GM19351 (cell line): Measurements from ENCODE around the gene LAMP1.
"Not testable (repeated sequence)": the region's sequence is repeated elsewhere in the genome, so short reads cannot be mapped to it uniquely, and the experiment has no call there.

Source experiments
- ATAC-seq: cut with Tn5 transposase; IDR thresholded peaks from one replicate; pipeline ENCODE4 v1.9.1; 2021; ENCODE audit warnings: mild to moderate bottlenecking, moderate library complexity; ENCODE audit not compliant: unreplicated experiment

The LAMP1 gene

GRCh38 chr13:113296823-113297369 is at the start of gene LAMP1:
Gene LAMP1, plus strand, starts transcription at chr13:113297239. Its CDS starts 196 bp downstream, at chr13:113297435.
- peak; percentile 69 for ATAC-seq

GRCh38 chr13:113252516-113253095 is 44.4 kb upstream of the LAMP1 start:
- ATAC-seq = no peak

GRCh38 chr13:113257908-113258307 is 39.1 kb upstream of the LAMP1 start:
- not testable (repeated sequence) for ATAC-seq

GRCh38 chr13:113258321-113259054 is 38.6 kb upstream of the LAMP1 start:
- ATAC-seq = no peak

- no peak for ATAC-seq
Observed at GRCh38 chr13:113260996-113261395, 36.0 kb upstream of the LAMP1 start.

- ATAC-seq = not testable (repeated sequence)
Observed at GRCh38 chr13:113263016-113263415, 34.0 kb upstream of the LAMP1 start.

- no peak for ATAC-seq
Observed at GRCh38 chr13:113267642-113268405, 29.2 kb upstream of the LAMP1 start.

- ATAC-seq = no peak
Observed at GRCh38 chr13:113272031-113272430, 25.0 kb upstream of the LAMP1 start.

- ATAC-seq = no peak
Observed at GRCh38 chr13:113272701-113273181, 24.3 kb upstream of the LAMP1 start.

- ATAC-seq = no peak
Observed at GRCh38 chr13:113273321-113273720, 23.7 kb upstream of the LAMP1 start.

GRCh38 chr13:113273851-113274590 is 23.0 kb upstream of the LAMP1 start:
- ATAC-seq = no peak

GRCh38 chr13:113274721-113275120 is 22.3 kb upstream of the LAMP1 start:
- no peak for ATAC-seq

GRCh38 chr13:113275387-113275786 is 21.7 kb upstream of the LAMP1 start:
- ATAC-seq = peak; percentile 67

GRCh38 chr13:113280126-113280525 is 16.9 kb upstream of the LAMP1 start:
- ATAC-seq = no peak

- no peak for ATAC-seq
Observed at GRCh38 chr13:113283904-113284303, 13.1 kb upstream of the LAMP1 start.

- no peak for ATAC-seq
Observed at GRCh38 chr13:113288880-113289279, 8.2 kb upstream of the LAMP1 start.

GRCh38 chr13:113291129-113291528 is 5.9 kb upstream of the LAMP1 start:
- no peak for ATAC-seq

GRCh38 chr13:113292021-113292862 is 4.8 kb upstream of the LAMP1 start:
- no peak for ATAC-seq

- ATAC-seq = no peak
Observed at GRCh38 chr13:113293686-113294085, 3.4 kb upstream of the LAMP1 start.

- no peak for ATAC-seq
Observed at GRCh38 chr13:113295776-113296175, 1.3 kb upstream of the LAMP1 start.
